Heart left ventricle (tissue), 13 donors: ENCODE results near the gene PEF1.

ENCODE experiments used
- POLR2A ChIP-seq, 2 donors: fragments of 450-650 bp; IDR thresholded peaks; one replicate each; pipeline ENCODE4 v1.6.1; 2017; ENCODE audit warnings: antibody characterized with exemption in 2 of 2, mild to moderate bottlenecking in 2 of 2, moderate library complexity in 2 of 2
- TF ChIP-seq, protein P1 (sequence below), 12 donors: fragments of 200-600 bp; sonication (generic) in 4 of 12; IDR thresholded peaks; one replicate each; pipeline versions ENCODE4 v1.5.0 to v1.8.0; 2018 to 2022; ENCODE audit warnings: antibody characterized with exemption in 12 of 12, mild to moderate bottlenecking in 5 of 12
- donor health status: ischemic (EF 13 %, LVEDD 7.1; RV severe dilation, severe dysfunction).
- donor health status: DM: no; HTN: yes; CAD: no.
- donor health status: DM: no; HTN: no; CAD: no.
- donor health status: ischemic (EF 25% LVEDD 6.9; RV normal size, moderate dysfunction).
- donor health status: ischemic (EF 25% LVEDD 5.7; RV mildly dilated, moderate dysfunction).
- donor health status: ischemic (EF 35%, LVEDD 5.7; RV mildly dilated, moderate dysfunction).
- donor health status: nonischemic (EF 11% LVEDD 7.7; RV severe dilation, severe dysfunction).
- donor health status: DM: yes; HTN: yes; CAD: no.
- donor health status: PGD.
- donor health status: ischemic (EF 29% LVEDD 5.4; RV normal size, mild dysfunction).
- donor health status: nonischemic (EF 23%, LVEDD 6.1; RV moderate dilation, normal function).

DNA sequence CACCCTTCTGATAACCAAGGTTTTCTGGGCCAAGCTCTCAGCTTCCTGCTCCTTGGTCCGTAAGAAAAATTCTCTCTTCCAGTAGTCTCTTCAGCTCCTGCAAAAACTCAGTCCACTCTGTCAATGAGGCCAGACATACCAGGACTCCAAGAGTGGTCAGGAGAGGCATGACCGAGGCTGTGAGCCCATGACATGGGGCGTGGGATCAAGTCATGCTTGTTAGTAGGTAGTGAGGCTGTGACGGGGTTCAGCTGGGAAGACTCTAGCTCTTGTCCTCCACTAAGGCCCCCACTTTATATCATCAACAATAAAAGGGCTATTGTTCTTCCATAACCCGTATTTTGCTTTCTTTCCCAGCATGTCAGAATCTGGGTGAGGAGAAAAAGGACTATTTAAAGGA is 37.3 kb downstream of the PEF1 start:
- no peak for TF ChIP-seq POLR2A (IDR thresholded peaks at IDR 0.05)
- TF ChIP-seq, protein P1, sequence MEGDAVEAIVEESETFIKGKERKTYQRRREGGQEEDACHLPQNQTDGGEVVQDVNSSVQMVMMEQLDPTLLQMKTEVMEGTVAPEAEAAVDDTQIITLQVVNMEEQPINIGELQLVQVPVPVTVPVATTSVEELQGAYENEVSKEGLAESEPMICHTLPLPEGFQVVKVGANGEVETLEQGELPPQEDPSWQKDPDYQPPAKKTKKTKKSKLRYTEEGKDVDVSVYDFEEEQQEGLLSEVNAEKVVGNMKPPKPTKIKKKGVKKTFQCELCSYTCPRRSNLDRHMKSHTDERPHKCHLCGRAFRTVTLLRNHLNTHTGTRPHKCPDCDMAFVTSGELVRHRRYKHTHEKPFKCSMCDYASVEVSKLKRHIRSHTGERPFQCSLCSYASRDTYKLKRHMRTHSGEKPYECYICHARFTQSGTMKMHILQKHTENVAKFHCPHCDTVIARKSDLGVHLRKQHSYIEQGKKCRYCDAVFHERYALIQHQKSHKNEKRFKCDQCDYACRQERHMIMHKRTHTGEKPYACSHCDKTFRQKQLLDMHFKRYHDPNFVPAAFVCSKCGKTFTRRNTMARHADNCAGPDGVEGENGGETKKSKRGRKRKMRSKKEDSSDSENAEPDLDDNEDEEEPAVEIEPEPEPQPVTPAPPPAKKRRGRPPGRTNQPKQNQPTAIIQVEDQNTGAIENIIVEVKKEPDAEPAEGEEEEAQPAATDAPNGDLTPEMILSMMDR (IDR thresholded peaks at IDR 0.05): no peak
